DND-41 (cell line): ENCODE data around the gene FAM110A.

Source experiments
- EZH2 ChIP-seq: IDR thresholded peaks from 3 replicates; pipeline ENCODE4 v1.6.1; 2012; ENCODE audit warnings: borderline replicate concordance, low read depth, mild to moderate bottlenecking, moderate library complexity, low read length, inconsistent platforms; ENCODE audit not compliant: severe bottlenecking
- TF ChIP-seq, protein P1 (sequence below): IDR thresholded peaks from 2 replicates; pipeline ENCODE4 v1.5.1; 2012; ENCODE audit warnings: borderline replicate concordance, low read length, moderate library complexity, mild to moderate bottlenecking; ENCODE audit not compliant: poor library complexity, severe bottlenecking; ENCODE audit errors: extremely low read depth

DNA sequence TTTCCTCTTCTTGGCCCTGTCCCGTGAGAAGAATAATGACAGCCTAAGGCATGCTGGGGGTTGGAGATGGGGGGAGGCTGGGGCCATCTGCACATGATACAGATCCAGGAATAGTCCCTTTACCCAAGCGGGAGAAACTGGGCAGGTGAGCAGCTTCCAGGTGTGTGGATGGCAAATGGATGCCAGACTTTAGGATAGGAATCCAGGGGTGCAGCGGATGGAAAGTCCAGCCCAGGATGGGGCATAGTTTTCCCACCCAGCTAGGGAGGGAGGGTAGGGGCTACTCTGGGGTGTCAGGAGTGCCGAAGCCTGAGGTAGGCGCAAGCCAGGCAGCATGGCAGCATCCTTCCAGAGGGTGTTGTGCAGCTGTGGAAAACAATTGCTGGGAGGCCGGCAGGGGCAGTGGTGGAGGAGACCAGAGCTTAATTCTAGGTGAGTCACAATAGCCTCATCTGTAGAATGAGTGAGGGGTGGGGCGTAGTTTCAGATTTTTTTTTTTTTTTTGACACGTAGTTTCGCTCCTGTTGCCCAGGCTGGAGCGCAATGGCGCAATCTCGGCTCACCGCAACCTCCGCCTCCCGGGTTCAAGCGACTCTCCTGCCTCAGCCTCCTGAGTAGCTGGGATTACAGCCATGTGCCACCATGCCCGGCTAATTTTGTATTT is 15.4 kb upstream of the FAM110A start:
- TF ChIP-seq, protein P1, sequence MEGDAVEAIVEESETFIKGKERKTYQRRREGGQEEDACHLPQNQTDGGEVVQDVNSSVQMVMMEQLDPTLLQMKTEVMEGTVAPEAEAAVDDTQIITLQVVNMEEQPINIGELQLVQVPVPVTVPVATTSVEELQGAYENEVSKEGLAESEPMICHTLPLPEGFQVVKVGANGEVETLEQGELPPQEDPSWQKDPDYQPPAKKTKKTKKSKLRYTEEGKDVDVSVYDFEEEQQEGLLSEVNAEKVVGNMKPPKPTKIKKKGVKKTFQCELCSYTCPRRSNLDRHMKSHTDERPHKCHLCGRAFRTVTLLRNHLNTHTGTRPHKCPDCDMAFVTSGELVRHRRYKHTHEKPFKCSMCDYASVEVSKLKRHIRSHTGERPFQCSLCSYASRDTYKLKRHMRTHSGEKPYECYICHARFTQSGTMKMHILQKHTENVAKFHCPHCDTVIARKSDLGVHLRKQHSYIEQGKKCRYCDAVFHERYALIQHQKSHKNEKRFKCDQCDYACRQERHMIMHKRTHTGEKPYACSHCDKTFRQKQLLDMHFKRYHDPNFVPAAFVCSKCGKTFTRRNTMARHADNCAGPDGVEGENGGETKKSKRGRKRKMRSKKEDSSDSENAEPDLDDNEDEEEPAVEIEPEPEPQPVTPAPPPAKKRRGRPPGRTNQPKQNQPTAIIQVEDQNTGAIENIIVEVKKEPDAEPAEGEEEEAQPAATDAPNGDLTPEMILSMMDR, result no peak
- no peak for TF ChIP-seq EZH2
